Measurements from ENCODE around the gene PMM1. TPM values are rescaled to one million over a fixed set of nuclear protein-coding genes. Genes with fewer than 3 reads are reported as not detected.

PMM1 gene
- total and polyA plus RNA-seq, 2 of the 13 experiments (the other 11 are each of a cell fraction or from before 2014, with no cell fraction given) = 17.8 to 95.6 TPM

GRCh38 chr22:41544671-41545476 lies 44.8 kb downstream of the PMM1 start (continued):
- TF ChIP-seq RERE (CRISPR knock-in tag; IDR thresholded peaks at IDR 0.05; ENCODE audit: low read depth) = peak; percentile 27; the same call in 1 of the 2 replicates
- no peak for TF ChIP-seq RBAK (CRISPR knock-in tag; IDR thresholded peaks at IDR 0.05)
- no peak for TF ChIP-seq ZNF788 (CRISPR knock-in tag; IDR thresholded peaks at IDR 0.05; ENCODE audit: borderline replicate concordance)
- TF ChIP-seq ZFP91 (CRISPR knock-in tag; IDR thresholded peaks at IDR 0.05; ENCODE audit: borderline replicate concordance) = no peak; the same call in 1 of the 2 replicates
- TF ChIP-seq ZNF343 (CRISPR knock-in tag; IDR thresholded peaks at IDR 0.05) = no peak
- TF ChIP-seq KDM2A (CRISPR knock-in tag; IDR thresholded peaks at IDR 0.05; ENCODE audit: borderline replicate concordance, low read depth) = no peak
- TF ChIP-seq NCOR1 (IDR thresholded peaks at IDR 0.05; ENCODE audit: borderline replicate concordance, low read length) = 0 out of 2 replicates have a peak, but pooled peaks have one; percentile 41
- TF ChIP-seq ZNF253 (CRISPR knock-in tag; IDR thresholded peaks at IDR 0.05; ENCODE audit: borderline replicate concordance) = no peak
- no peak for TF ChIP-seq ZNF710 (CRISPR knock-in tag; IDR thresholded peaks at IDR 0.05; ENCODE audit: borderline replicate concordance)
- TF ChIP-seq ISL2 (CRISPR knock-in tag; IDR thresholded peaks at IDR 0.05) = 0 out of 2 replicates have a peak, but pooled peaks have one; percentile 18
- no peak for TF ChIP-seq ZNF883 (CRISPR knock-in tag; IDR thresholded peaks at IDR 0.05; ENCODE audit: not compliant biosample characterization)
- no peak for TF ChIP-seq XBP1 (CRISPR knock-in tag; IDR thresholded peaks at IDR 0.05)
- no peak for TF ChIP-seq ZNF382 (CRISPR knock-in tag; IDR thresholded peaks at IDR 0.05; ENCODE audit: borderline replicate concordance)
- TF ChIP-seq TFAP4 (IDR thresholded peaks at IDR 0.05; ENCODE audit: borderline replicate concordance, low read depth) = no peak
- no peak for TF ChIP-seq ZNF557 (CRISPR knock-in tag; IDR thresholded peaks at IDR 0.05)
- TF ChIP-seq ZBTB44 (CRISPR knock-in tag; IDR thresholded peaks at IDR 0.05) = no peak

Data from HepG2 (cell line).